Breast epithelium (tissue), 3 donors: Measurements from ENCODE around the gene ARHGEF12.

Experiments
- CTCF ChIP-seq, 3 donors: fragments of 450-650 bp; IDR thresholded peaks; one replicate each; pipeline ENCODE4 v1.5.1; 2016 to 2017; ENCODE audit warnings: antibody characterized with exemption in 3 of 3, mild to moderate bottlenecking in 3 of 3, moderate library complexity in 3 of 3
- POLR2AphosphoS5 ChIP-seq, 3 donors: sonication (generic); formaldehyde crosslinking; IDR thresholded peaks; one replicate each; pipeline ENCODE4 v1.6.1; 2017; ENCODE audit warnings: antibody characterized with exemption in 3 of 3

DNA sequence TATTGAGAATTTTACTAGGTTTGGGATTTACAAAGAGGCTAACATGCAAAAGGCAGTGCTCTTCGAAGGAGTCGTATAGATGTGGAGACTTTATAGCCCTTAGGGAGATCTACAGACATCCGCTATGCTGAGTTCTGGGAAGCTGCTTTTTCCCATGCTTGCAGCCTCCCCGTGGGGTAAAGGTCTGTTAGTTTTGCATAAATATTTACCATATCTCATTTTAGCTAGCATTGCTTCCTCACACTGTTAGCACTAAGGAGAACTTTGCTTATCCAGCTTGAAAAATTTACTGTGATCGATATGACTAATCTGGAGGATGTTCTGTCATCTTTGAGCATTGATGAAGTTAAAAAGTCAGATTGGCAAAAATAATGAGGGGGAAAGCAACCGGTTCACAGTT, 18.6 kb downstream of the ARHGEF12 start:
- TF ChIP-seq CTCF (IDR thresholded peaks at IDR 0.05) = no peak
- TF ChIP-seq POLR2AphosphoS5 (IDR thresholded peaks at IDR 0.05) = no peak
